ENCODE data around the gene TCFL5. TPM values are rescaled to one million over a fixed set of nuclear protein-coding genes. Genes with fewer than 3 reads are reported as not detected.

The TCFL5 gene
- total RNA-seq, 1 donor from 2014 or later = 1.1 TPM

- Histone ChIP-seq H3K4me1 (peaks cover 0 to 6% of the 10 kb centered on the region in 2 donors), H3K36me3 (peaks cover 71 to 77% of the 10 kb centered on the region in 2 donors), H3K27ac (no peak overlapping the region), H3K27me3 (no peaks in the 10 kb centered on the region), H3K4me3 (no peak overlapping the region), H3K9me3 (no peaks in the 10 kb centered on the region)
- no peak for DNase-seq (ENCODE audit: low spot score in 2 of 2)
- TF ChIP-seq CTCF (IDR thresholded peaks at IDR 0.05) = no peak
- intact Hi-C loops (cut with DNase I) = no loop called here
These were observed 32.1 kb upstream of the TCFL5 start for GRCh38 chr20:62893700-62894099.

- intact Hi-C loops (cut with DNase I) = no loop called here
- Histone ChIP-seq H3K36me3 (peaks cover 81 to 88% of the 10 kb centered on the region in 2 donors), H3K4me3 (no peak overlapping the region), H3K27ac (no peak overlapping the region), H3K27me3 (no peaks in the 10 kb centered on the region), H3K9me3 (no peaks in the 10 kb centered on the region), H3K4me1 (peaks cover 0 to 2% of the 10 kb centered on the region in 2 donors)
- no peak for TF ChIP-seq CTCF (IDR thresholded peaks at IDR 0.05)
- DNase-seq (ENCODE audit: low spot score in 2 of 2) = no peak
These were observed 31.0 kb upstream of the TCFL5 start for GRCh38 chr20:62892348-62893304.

- no peak for TF ChIP-seq CTCF (IDR thresholded peaks at IDR 0.05)
- H3K9me3 ChIP-seq = no peaks in the 10 kb centered on the region
- no peak overlapping the region for H3K27ac ChIP-seq
- no peak overlapping the region for H3K4me3 ChIP-seq
- no peak for DNase-seq (ENCODE audit: low spot score in 2 of 2)
- H3K4me1 ChIP-seq = no peaks in the 10 kb centered on the region
- peaks cover 84 to 86% of the 10 kb centered on the region in 2 donors for H3K36me3 ChIP-seq
- intact Hi-C loops (cut with DNase I) = no loop called here
- no peaks in the 10 kb centered on the region for H3K27me3 ChIP-seq
These were observed 29.5 kb upstream of the TCFL5 start for GRCh38 chr20:62891111-62891510.

GRCh38 chr20:62890444-62890843, 28.8 kb upstream of the TCFL5 start:
- Histone ChIP-seq H3K4me1 (no peaks in the 10 kb centered on the region), H3K4me3 (no peak overlapping the region), H3K27me3 (no peaks in the 10 kb centered on the region), H3K27ac (no peak overlapping the region), H3K36me3 (peaks cover 80 to 83% of the 10 kb centered on the region in 2 donors), H3K9me3 (no peaks in the 10 kb centered on the region)
- DNase-seq (ENCODE audit: low spot score in 2 of 2) = no peak
- intact Hi-C loops (cut with DNase I) = no loop called here
- no peak for TF ChIP-seq CTCF (IDR thresholded peaks at IDR 0.05)

GRCh38 chr20:62889871-62890270, 28.2 kb upstream of the TCFL5 start:
- intact Hi-C loops (cut with DNase I) = no loop called here
- H3K36me3 ChIP-seq = peaks cover 76 to 79% of the 10 kb centered on the region in 2 donors
- TF ChIP-seq CTCF (IDR thresholded peaks at IDR 0.05) = no peak

More at GRCh38 chr20:62889871-62890270, 28.2 kb upstream of the TCFL5 start:
- no peak overlapping the region for H3K4me3 ChIP-seq
- no peaks in the 10 kb centered on the region for H3K9me3 ChIP-seq
- H3K4me1 ChIP-seq = no peaks in the 10 kb centered on the region
- no peak for DNase-seq (ENCODE audit: low spot score in 2 of 2)
- H3K27me3 ChIP-seq = no peaks in the 10 kb centered on the region
- H3K27ac ChIP-seq = no peak overlapping the region
